GM10266 (cell line): ENCODE data around the gene VANGL1.

Source experiments
- DNase-seq: peaks from one replicate; pipeline ENCODE4 v3.0.0; 2012; ENCODE audit errors: extremely low spot score
- TF ChIP-seq, protein P1 (sequence below): IDR thresholded peaks from 2 replicates; pipeline ENCODE4 v1.5.1; 2012; ENCODE audit warnings: mild to moderate bottlenecking, low read depth; ENCODE audit not compliant: control insufficient read depth, insufficient read depth; ENCODE audit errors: missing control alignments

The VANGL1 gene

DNA sequence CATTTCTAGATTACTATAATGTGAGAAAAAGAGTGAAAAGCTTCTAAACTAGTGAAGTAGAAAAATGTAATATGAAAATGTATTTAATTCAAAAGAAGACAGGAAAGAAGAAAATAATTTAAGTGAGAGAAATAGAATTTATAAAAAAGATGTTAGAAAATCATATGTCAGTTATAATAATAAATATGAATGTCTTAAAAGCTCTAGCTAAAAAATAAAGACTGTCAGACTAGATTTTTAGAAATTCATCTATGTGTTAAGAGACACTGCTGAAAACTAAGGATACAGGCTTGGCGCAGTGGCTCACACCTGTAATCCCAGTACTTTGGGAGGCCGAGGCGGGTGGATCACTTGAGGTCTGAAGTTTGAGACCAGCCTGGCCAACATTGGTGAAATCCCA is 37.3 kb upstream of the VANGL1 start:
- no peak for DNase-seq
- TF ChIP-seq, protein P1, sequence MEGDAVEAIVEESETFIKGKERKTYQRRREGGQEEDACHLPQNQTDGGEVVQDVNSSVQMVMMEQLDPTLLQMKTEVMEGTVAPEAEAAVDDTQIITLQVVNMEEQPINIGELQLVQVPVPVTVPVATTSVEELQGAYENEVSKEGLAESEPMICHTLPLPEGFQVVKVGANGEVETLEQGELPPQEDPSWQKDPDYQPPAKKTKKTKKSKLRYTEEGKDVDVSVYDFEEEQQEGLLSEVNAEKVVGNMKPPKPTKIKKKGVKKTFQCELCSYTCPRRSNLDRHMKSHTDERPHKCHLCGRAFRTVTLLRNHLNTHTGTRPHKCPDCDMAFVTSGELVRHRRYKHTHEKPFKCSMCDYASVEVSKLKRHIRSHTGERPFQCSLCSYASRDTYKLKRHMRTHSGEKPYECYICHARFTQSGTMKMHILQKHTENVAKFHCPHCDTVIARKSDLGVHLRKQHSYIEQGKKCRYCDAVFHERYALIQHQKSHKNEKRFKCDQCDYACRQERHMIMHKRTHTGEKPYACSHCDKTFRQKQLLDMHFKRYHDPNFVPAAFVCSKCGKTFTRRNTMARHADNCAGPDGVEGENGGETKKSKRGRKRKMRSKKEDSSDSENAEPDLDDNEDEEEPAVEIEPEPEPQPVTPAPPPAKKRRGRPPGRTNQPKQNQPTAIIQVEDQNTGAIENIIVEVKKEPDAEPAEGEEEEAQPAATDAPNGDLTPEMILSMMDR, result no peak

DNA sequence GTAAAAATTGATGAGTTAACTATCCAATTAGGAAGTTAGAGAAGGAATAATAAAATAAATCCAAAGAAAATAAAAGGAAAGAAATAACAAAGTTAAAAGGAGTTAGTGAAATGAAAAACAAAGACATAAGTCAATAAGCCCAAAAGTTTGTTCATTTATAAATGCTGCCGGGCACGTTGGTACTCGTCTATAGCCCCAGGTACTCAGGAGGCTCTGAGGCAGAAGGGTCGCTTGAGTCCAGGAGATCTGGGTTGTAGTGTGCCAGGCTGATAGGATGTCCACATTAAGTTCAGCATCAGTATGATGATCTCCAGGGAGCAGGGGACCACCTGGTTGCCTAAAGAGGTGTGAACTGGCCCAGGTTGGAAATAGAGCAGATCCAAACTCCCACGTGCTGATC is 35.5 kb upstream of the VANGL1 start:
- TF ChIP-seq, protein P1, result no peak
- no peak for DNase-seq

DNA sequence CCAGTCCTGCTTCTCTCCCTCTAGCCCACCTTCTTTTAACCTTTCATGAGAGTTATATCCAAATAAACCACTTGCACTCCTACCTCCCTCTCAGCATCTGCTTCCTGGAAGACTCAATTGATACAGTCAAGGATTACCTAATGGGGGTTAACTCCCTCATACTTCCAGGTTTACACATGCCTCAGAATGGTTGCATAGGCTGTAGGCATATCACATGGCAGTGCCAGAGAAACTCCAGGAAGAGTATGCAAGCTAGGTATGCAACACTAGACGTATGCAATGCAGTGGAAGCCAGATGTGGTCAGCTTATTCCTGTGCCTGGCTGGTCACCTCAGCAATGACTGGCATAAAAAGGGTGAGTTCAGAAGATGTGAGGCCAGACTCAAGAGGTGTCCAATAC is 32.7 kb upstream of the VANGL1 start:
- DNase-seq, result no peak
- TF ChIP-seq, protein P1, result no peak

DNA sequence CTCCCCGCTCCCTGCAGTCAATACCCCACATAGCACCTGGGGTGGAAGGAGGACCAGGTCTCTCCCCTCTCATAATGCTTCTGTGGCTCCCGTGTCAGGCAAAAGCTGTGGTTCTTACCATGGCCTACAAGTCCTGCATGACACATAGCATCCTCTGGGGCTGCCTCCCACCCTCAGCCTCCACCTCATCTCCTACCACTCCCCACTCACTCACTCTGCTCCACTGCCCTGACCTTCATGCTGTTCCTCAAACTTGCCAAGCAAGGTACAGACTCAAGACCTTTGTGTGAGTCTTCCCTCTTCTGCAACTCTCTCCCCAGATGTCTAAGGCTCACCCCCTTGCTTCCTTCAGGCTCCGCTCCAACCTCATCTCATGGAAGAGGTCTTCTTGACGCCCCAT is 28.0 kb upstream of the VANGL1 start:
- TF ChIP-seq, protein P1, result no peak
- DNase-seq, result no peak

DNA sequence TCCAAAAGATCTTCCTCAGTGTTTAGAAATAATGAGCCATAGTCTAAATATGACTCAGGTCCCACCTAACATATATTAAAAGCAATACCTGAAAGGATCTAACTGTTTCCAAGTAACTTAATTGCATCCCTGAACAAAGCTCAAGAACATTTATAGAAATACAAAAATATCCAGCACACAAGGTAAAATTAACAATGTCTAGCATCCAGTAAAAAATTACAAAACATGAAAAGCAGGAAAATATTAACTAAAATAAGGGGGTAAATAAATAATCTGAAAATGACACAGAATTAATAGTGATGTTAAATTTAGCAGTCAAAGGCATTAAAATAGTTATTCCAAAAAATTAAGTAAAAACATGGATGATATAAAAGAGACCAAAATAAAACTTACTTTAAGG is 21.3 kb upstream of the VANGL1 start:
- DNase-seq, result no peak
- TF ChIP-seq, protein P1, result no peak

DNA sequence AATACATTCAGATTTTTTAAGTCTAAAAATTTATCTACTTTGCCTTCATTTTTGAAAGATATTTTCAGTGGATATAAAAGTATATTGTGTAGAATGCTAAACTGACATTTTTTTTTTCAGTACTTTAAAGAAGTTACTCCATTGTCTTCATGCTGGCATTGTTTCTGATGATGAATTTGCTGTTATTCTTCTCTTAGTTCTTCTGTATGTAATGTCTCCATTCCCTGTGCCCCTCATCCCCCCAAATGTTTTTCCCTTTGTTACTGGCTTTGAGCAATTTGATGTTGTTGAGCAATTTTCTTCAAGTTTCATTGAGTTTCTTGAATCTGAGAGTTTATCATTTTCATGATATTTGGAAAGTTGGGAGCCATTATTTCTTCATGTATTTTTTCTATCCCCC is 20.8 kb upstream of the VANGL1 start:
- DNase-seq, result no peak
- TF ChIP-seq, protein P1, result no peak

DNA sequence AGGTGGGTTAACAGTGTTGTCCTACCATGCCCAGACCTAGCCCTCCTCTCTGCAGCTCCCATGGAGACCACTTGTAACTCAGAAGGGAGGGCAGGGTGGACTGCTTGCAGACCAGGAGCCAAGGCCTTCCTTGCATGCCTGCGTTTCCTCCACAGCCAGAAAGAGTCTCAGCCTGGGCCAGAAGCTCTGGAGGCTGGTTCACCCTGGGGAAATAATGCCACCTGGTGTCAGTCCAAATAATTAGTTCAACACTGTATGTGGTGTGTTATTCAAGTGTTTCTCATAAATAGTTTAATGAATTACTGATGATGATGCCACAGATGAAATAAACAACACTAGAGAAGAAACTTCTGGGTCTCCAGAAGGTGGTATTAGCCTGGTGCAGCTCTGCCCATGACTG is 16.9 kb upstream of the VANGL1 start:
- TF ChIP-seq, protein P1, result no peak
- DNase-seq, result no peak
